ENCODE measurements around the gene ERC2.

ERC2 gene

DNA sequence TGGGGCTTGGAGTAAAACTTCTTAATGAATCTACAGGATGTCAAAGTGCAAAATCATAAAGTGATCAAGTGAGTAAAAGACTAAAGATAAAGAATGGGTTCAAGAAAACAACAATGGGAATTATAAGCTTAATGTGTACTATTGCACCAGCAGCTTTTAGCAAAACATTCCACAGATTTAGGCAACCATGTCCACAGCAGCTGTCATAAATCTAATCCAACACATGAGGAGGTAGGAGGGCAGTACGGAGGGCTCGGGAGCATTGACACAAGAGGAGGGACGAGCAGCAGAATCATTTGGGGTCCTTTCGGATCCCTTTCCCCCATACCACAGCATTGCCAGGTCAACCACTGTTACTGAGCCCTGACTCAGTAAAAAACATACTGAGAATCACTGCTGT, 516.9 kb downstream of the ERC2 start:
- Histone ChIP-seq H2AK5ac (ENCODE audit: low read length) (no peak overlapping the region), H2BK12ac (ENCODE audit: low read length) (no peak overlapping the region), H3K9ac (ENCODE audit: low read length) (no peak overlapping the region), H3K27ac (ENCODE audit: low read depth, low read length) (no peak overlapping the region), H2BK5ac (ENCODE audit: low read depth, low read length, poor library complexity) (no peak overlapping the region), H3K36me3 (ENCODE audit: control insufficient read depth in 1 of 2, insufficient read depth in 2 of 2, low read length in 2 of 2) (no peaks in the 10 kb centered on the region), H3K18ac (ENCODE audit: low read length) (no peak overlapping the region), H3K9me3 (ENCODE audit: insufficient read depth, low read depth, low read length) (no peaks in the 10 kb centered on the region), H3K4me2 (ENCODE audit: low read length) (no peak overlapping the region), H4K12ac (ENCODE audit: low read depth, low read length) (no peak overlapping the region), H3K4ac (ENCODE audit: low read depth, low read length) (no peak overlapping the region), H2BK120ac (ENCODE audit: insufficient read depth, low read length, poor library complexity) (no peak overlapping the region), H3K14ac (ENCODE audit: low read length) (no peak overlapping the region), H2AFZ (ENCODE audit: insufficient read depth, low read length, poor library complexity) (no peak overlapping the region), H4K91ac (ENCODE audit: low read depth, low read length) (no peak overlapping the region), H3K4me3 (ENCODE audit: low read depth, low read length) (no peak overlapping the region), H4K8ac (ENCODE audit: low read depth, low read length) (no peak overlapping the region), H3K79me1 (ENCODE audit: low read length) (no peaks in the 10 kb centered on the region), H3K79me2 (ENCODE audit: control insufficient read depth, insufficient read depth, low read length, poor library complexity) (no peaks in the 10 kb centered on the region), H3K23ac (ENCODE audit: low read length) (no peak overlapping the region), H3K27me3 (ENCODE audit: insufficient read depth, low read length) (no peaks in the 10 kb centered on the region), H3K4me1 (ENCODE audit: control insufficient read depth in 1 of 2, insufficient read depth in 2 of 2, low read length in 2 of 2) (no peaks in the 10 kb centered on the region)
- no CpG with 5 or more reads among the region's 4 CpGs for WGBS (ENCODE audit: extremely low coverage, insufficient coverage, insufficient read length)
- DNase-seq = no peak

DNA sequence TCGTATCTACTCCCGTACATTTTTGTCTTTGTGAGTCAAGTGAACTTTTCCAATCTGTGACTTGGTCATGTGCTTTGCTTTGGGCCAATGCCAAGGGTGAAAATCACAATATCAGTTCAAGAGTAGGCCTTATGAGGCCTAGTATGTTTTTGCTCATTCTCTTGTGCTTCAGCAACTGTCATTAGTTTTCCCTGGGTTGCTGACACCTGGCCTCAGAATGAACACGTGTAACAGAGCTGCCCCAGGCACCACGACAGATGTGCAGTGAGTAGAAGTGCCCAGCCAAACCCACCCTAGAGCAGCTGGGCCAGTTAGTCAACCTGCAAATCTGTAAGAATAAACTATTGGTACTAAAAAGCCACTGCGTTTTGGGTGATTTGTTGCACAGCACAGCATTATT, 520.9 kb downstream of the ERC2 start:
- Histone ChIP-seq H4K8ac (ENCODE audit: low read depth, low read length) (no peak overlapping the region), H3K4me1 (ENCODE audit: control insufficient read depth in 1 of 2, insufficient read depth in 2 of 2, low read length in 2 of 2) (no peaks in the 10 kb centered on the region), H3K9ac (ENCODE audit: low read length) (no peak overlapping the region), H3K27ac (ENCODE audit: low read depth, low read length) (no peak overlapping the region), H3K4me3 (ENCODE audit: low read depth, low read length) (no peak overlapping the region), H3K79me2 (ENCODE audit: control insufficient read depth, insufficient read depth, low read length, poor library complexity) (no peaks in the 10 kb centered on the region), H3K14ac (ENCODE audit: low read length) (no peak overlapping the region), H4K91ac (ENCODE audit: low read depth, low read length) (no peak overlapping the region), H3K4me2 (ENCODE audit: low read length) (no peak overlapping the region), H2BK5ac (ENCODE audit: low read depth, low read length, poor library complexity) (no peak overlapping the region), H3K18ac (ENCODE audit: low read length) (no peak overlapping the region), H3K36me3 (ENCODE audit: control insufficient read depth in 1 of 2, insufficient read depth in 2 of 2, low read length in 2 of 2) (no peaks in the 10 kb centered on the region), H3K27me3 (ENCODE audit: insufficient read depth, low read length) (no peaks in the 10 kb centered on the region), H3K4ac (ENCODE audit: low read depth, low read length) (no peak overlapping the region), H2AK5ac (ENCODE audit: low read length) (no peak overlapping the region), H3K23ac (ENCODE audit: low read length) (no peak overlapping the region), H2BK120ac (ENCODE audit: insufficient read depth, low read length, poor library complexity) (no peak overlapping the region), H3K79me1 (ENCODE audit: low read length) (no peaks in the 10 kb centered on the region), H3K9me3 (ENCODE audit: insufficient read depth, low read depth, low read length) (no peaks in the 10 kb centered on the region), H2BK12ac (ENCODE audit: low read length) (no peak overlapping the region), H4K12ac (ENCODE audit: low read depth, low read length) (no peak overlapping the region), H2AFZ (ENCODE audit: insufficient read depth, low read length, poor library complexity) (no peak overlapping the region)
- DNase-seq = no peak
- no CpG with 5 or more reads among the region's 5 CpGs for WGBS (ENCODE audit: extremely low coverage, insufficient coverage, insufficient read length)

- no peaks in the 10 kb centered on the region for H3K4me1 ChIP-seq (ENCODE audit: control insufficient read depth in 1 of 2, insufficient read depth in 2 of 2, low read length in 2 of 2)
- H3K4me3 ChIP-seq (ENCODE audit: low read depth, low read length) = no peak overlapping the region
- no peak overlapping the region for H4K91ac ChIP-seq (ENCODE audit: low read depth, low read length)
- H3K9ac ChIP-seq (ENCODE audit: low read length) = no peak overlapping the region
- H3K4me2 ChIP-seq (ENCODE audit: low read length) = no peak overlapping the region
- no peak overlapping the region for H3K18ac ChIP-seq (ENCODE audit: low read length)
- no peak overlapping the region for H4K8ac ChIP-seq (ENCODE audit: low read depth, low read length)
- no peaks in the 10 kb centered on the region for H3K9me3 ChIP-seq (ENCODE audit: insufficient read depth, low read depth, low read length)
- H2AFZ ChIP-seq (ENCODE audit: insufficient read depth, low read length, poor library complexity) = no peak overlapping the region
- H2AK5ac ChIP-seq (ENCODE audit: low read length) = no peak overlapping the region
- no peak overlapping the region for H2BK5ac ChIP-seq (ENCODE audit: low read depth, low read length, poor library complexity)
- H2BK120ac ChIP-seq (ENCODE audit: insufficient read depth, low read length, poor library complexity) = no peak overlapping the region
- H4K12ac ChIP-seq (ENCODE audit: low read depth, low read length) = no peak overlapping the region
- H3K79me2 ChIP-seq (ENCODE audit: control insufficient read depth, insufficient read depth, low read length, poor library complexity) = no peaks in the 10 kb centered on the region
- H3K27ac ChIP-seq (ENCODE audit: low read depth, low read length) = no peak overlapping the region
- H3K27me3 ChIP-seq (ENCODE audit: insufficient read depth, low read length) = no peaks in the 10 kb centered on the region
- WGBS (ENCODE audit: extremely low coverage, insufficient coverage, insufficient read length) = no CpG with 5 or more reads among the region's 4 CpGs
- no peaks in the 10 kb centered on the region for H3K36me3 ChIP-seq (ENCODE audit: control insufficient read depth in 1 of 2, insufficient read depth in 2 of 2, low read length in 2 of 2)
- no peak overlapping the region for H3K4ac ChIP-seq (ENCODE audit: low read depth, low read length)
- no peak overlapping the region for H3K23ac ChIP-seq (ENCODE audit: low read length)
- DNase-seq = no peak
- H2BK12ac ChIP-seq (ENCODE audit: low read length) = no peak overlapping the region
- H3K14ac ChIP-seq (ENCODE audit: low read length) = no peak overlapping the region
- H3K79me1 ChIP-seq (ENCODE audit: low read length) = no peaks in the 10 kb centered on the region
Measured at GRCh38 chr3:55946574-55947160, 521.6 kb downstream of the ERC2 start.

DNA sequence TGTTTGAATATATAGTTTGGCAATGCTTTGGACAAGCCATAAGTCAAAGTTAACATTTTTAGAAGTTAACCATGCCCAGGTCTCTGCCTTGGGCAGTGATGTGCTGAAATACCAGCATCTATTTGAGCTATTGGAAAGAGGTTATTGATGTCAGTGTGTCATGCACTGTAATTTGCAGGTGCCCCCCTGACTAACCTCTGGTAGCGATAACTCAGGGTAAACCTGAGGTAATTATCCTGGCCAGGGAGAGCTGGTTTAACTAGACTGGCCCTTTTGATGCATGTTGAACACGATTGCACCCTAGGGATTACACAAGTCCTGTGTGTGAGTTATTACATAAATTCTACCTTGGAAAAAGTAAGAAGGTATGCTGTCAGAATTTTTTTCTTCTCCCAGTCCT, 525.4 kb downstream of the ERC2 start:
- no peaks in the 10 kb centered on the region for H3K36me3 ChIP-seq (ENCODE audit: control insufficient read depth in 1 of 2, insufficient read depth in 2 of 2, low read length in 2 of 2)
- H3K9ac ChIP-seq (ENCODE audit: low read length) = no peak overlapping the region
- no peaks in the 10 kb centered on the region for H3K4me1 ChIP-seq (ENCODE audit: control insufficient read depth in 1 of 2, insufficient read depth in 2 of 2, low read length in 2 of 2)
- no peak overlapping the region for H3K4ac ChIP-seq (ENCODE audit: low read depth, low read length)
- H3K27me3 ChIP-seq (ENCODE audit: insufficient read depth, low read length) = no peaks in the 10 kb centered on the region
- no peak overlapping the region for H3K23ac ChIP-seq (ENCODE audit: low read length)
- H3K14ac ChIP-seq (ENCODE audit: low read length) = no peak overlapping the region
- no peak overlapping the region for H2AFZ ChIP-seq (ENCODE audit: insufficient read depth, low read length, poor library complexity)
- no peak overlapping the region for H2BK12ac ChIP-seq (ENCODE audit: low read length)
- H4K91ac ChIP-seq (ENCODE audit: low read depth, low read length) = no peak overlapping the region
- H3K18ac ChIP-seq (ENCODE audit: low read length) = no peak overlapping the region
- H2AK5ac ChIP-seq (ENCODE audit: low read length) = no peak overlapping the region
- no peaks in the 10 kb centered on the region for H3K79me2 ChIP-seq (ENCODE audit: control insufficient read depth, insufficient read depth, low read length, poor library complexity)
- no CpG with 5 or more reads among the region's 2 CpGs for WGBS (ENCODE audit: extremely low coverage, insufficient coverage, insufficient read length)
- no peak overlapping the region for H3K4me2 ChIP-seq (ENCODE audit: low read length)
- no peak overlapping the region for H2BK5ac ChIP-seq (ENCODE audit: low read depth, low read length, poor library complexity)
- H4K12ac ChIP-seq (ENCODE audit: low read depth, low read length) = no peak overlapping the region
- H2BK120ac ChIP-seq (ENCODE audit: insufficient read depth, low read length, poor library complexity) = no peak overlapping the region
- no peak overlapping the region for H4K8ac ChIP-seq (ENCODE audit: low read depth, low read length)
- DNase-seq = peak; percentile 0 to 17
- H3K4me3 ChIP-seq (ENCODE audit: low read depth, low read length) = no peak overlapping the region
- no peaks in the 10 kb centered on the region for H3K9me3 ChIP-seq (ENCODE audit: insufficient read depth, low read depth, low read length)
- H3K79me1 ChIP-seq (ENCODE audit: low read length) = no peaks in the 10 kb centered on the region
- no peak overlapping the region for H3K27ac ChIP-seq (ENCODE audit: low read depth, low read length)
